ENCODE data around the gene BTBD8. TPM values are rescaled to one million over a fixed set of nuclear protein-coding genes. Genes with fewer than 3 reads are reported as not detected.

Gene BTBD8
- total and polyA plus RNA-seq, 9 of the 15 experiments (the other 6 are each of a cell fraction or from before 2014, with no cell fraction given), result 0.46 to 2.3 (median 1.2) TPM

DNA sequence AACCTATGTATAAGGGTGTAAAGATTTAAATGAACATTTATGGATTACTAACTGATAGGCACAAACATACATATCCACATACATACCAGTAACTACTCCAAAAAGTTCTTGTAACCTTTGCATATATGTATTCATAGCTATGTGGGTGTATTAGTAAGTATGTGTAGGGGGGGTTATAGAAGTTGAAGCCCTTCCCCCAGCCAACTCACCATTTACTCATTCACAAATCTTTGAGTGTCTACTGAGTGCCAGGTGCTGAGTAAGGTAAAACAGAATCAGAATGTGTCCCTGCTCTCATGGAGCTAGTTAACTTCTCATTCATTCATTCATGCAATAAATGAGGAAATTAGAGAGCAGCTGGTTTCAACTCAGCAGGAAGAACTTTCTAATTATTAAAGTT lies 138.9 kb downstream of the BTBD8 start:
- H3K79me2 ChIP-seq (ENCODE audit: control insufficient read depth, insufficient read depth, low read length), result no peaks in the 10 kb centered on the region
- H4K20me1 ChIP-seq (replicated peaks; ENCODE audit: control insufficient read depth, insufficient read depth, low read length), result no peaks in the 10 kb centered on the region
- H3K9me3 ChIP-seq (replicated peaks; ENCODE audit: control insufficient read depth, insufficient read depth, low read depth, low read length), result no peaks in the 10 kb centered on the region
- H3K27me3 ChIP-seq (ENCODE audit: control insufficient read depth in 2 of 2, insufficient read depth in 2 of 2, low read length in 2 of 2), result peaks cover 0 to 5% of the 10 kb centered on the region in 2 experiments; a peak in 1 of 5 replicates
- FAIRE-seq (no peak), ATAC-seq (no peak), DNase-seq (ENCODE audit: extremely low read depth in 1 of 4, low spot score in 3 of 4) (no peak)
- H3K9me1 ChIP-seq (ENCODE audit: control insufficient read depth, insufficient read depth, low read length), result no peaks in the 10 kb centered on the region
- H3K36me3 ChIP-seq (ENCODE audit: control insufficient read depth, insufficient read depth, low read length), result no peaks in the 10 kb centered on the region
- ChIA-PET CTCF (ENCODE audit: low intra/inter-chr PET ratio) (no interaction called here), POLR2A (interaction anchor here (0.9 kb wide), 1 partner anchor 12 kb away, joined by 3 read pairs; no protein-coding TSS in a partner anchor)
- H3K9ac ChIP-seq (ENCODE audit: insufficient read depth in 1 of 2, low read depth in 2 of 2, low read length in 2 of 2), result no peak overlapping the region
- no peak overlapping the region for H3K4me3 ChIP-seq
- H3K4me2 ChIP-seq (ENCODE audit: insufficient read depth, low read length), result no peak overlapping the region
- no peaks in the 10 kb centered on the region for H3K4me1 ChIP-seq (replicated peaks in 1 of 2; ENCODE audit: control insufficient read depth in 2 of 2, insufficient read depth in 2 of 2, low read length in 2 of 2)
- TF ChIP-seq ZSCAN32 (CRISPR knock-in tag; IDR thresholded peaks at IDR 0.05) (no peak), MED1 (CRISPR knock-in tag; IDR thresholded peaks at IDR 0.05; ENCODE audit: borderline replicate concordance) (no peak), ZNF12 (CRISPR knock-in tag; IDR thresholded peaks at IDR 0.05) (no peak), NFYB (IDR thresholded peaks at IDR 0.05; ENCODE audit: extremely low read depth, insufficient read length) (no peak)
- BruUV-seq (replicated peaks), result no TSS peak
- no peak overlapping the region for H3K27ac ChIP-seq (ENCODE audit: extremely low read depth, low read depth, low read length)
- H2AFZ ChIP-seq (ENCODE audit: low read depth, low read length), result no peak overlapping the region
- in situ Hi-C loops (cut with MboI) (no loop called here), intact Hi-C loops (cut with micrococcal nuclease) (no loop called here)

DNA sequence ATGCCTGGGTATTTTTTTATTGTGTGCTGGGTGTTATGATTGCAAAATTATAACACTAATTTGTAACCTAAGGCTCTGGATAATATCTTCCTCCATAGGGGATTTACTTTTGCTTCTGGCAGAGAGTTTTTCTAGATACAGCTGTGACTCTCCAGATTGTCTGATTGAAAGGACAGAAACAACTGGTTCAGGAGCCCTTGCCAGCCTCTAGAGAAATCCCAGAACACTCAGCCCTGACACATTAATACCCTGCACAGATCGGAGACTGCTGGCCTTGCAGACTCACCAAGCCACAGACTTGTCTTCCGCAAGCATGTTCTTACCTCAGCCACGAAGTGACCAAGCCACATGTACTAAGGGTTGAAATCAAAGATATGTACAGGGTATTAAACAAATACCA lies 148.3 kb downstream of the BTBD8 start:
- Histone ChIP-seq H3K9me1 (ENCODE audit: control insufficient read depth, insufficient read depth, low read length) (no peaks in the 10 kb centered on the region), H3K79me2 (ENCODE audit: control insufficient read depth, insufficient read depth, low read length) (no peaks in the 10 kb centered on the region), H3K9ac (ENCODE audit: insufficient read depth in 1 of 2, low read depth in 2 of 2, low read length in 2 of 2) (no peak overlapping the region), H3K4me2 (ENCODE audit: insufficient read depth, low read length) (no peak overlapping the region), H3K27me3 (ENCODE audit: control insufficient read depth in 2 of 2, insufficient read depth in 2 of 2, low read length in 2 of 2) (peaks cover 11 to 14% of the 10 kb centered on the region in 2 experiments), H3K27ac (ENCODE audit: extremely low read depth, low read depth, low read length) (no peak overlapping the region), H2AFZ (ENCODE audit: low read depth, low read length) (no peak overlapping the region), H3K9me3 (replicated peaks; ENCODE audit: control insufficient read depth, insufficient read depth, low read depth, low read length) (no peaks in the 10 kb centered on the region), H4K20me1 (replicated peaks; ENCODE audit: control insufficient read depth, insufficient read depth, low read length) (no peaks in the 10 kb centered on the region), H3K4me1 (replicated peaks in 1 of 2; ENCODE audit: control insufficient read depth in 2 of 2, insufficient read depth in 2 of 2, low read length in 2 of 2) (no peaks in the 10 kb centered on the region), H3K36me3 (ENCODE audit: control insufficient read depth, insufficient read depth, low read length) (no peaks in the 10 kb centered on the region), H3K4me3 (no peak overlapping the region)
- FAIRE-seq (no peak), ATAC-seq (no peak), DNase-seq (ENCODE audit: extremely low read depth in 1 of 4, low spot score in 3 of 4) (no peak)
- intact Hi-C loops (cut with micrococcal nuclease), result no loop called here
- CTCF ChIA-PET (ENCODE audit: low intra/inter-chr PET ratio), result no interaction called here
- WGBS (ENCODE audit: insufficient coverage, low coverage, missing lambda C conversion rate), result 22% methylated on average over 3 of the region's 3 CpGs
- no TSS peak for BruUV-seq (replicated peaks)
- in situ Hi-C loops (cut with MboI), result no loop called here
- POLR2A ChIA-PET, result interaction anchor here (0.6 kb wide), 1 partner anchor 178 kb away, joined by 3 read pairs; no protein-coding TSS in a partner anchor
- TF ChIP-seq ZNF444 (CRISPR knock-in tag; IDR thresholded peaks at IDR 0.05) (no peak), TBP (optimal IDR thresholded peaks at IDR 0.05; ENCODE audit: low read depth, low read length) (no peak), KAT7 (CRISPR knock-in tag; IDR thresholded peaks at IDR 0.05; ENCODE audit: borderline replicate concordance) (no peak), SP1 (CRISPR knock-in tag; IDR thresholded peaks at IDR 0.05) (no peak), SRSF3 (IDR thresholded peaks at IDR 0.05; ENCODE audit: insufficient read depth, low read length) (no peak), TCF3 (CRISPR knock-in tag; IDR thresholded peaks at IDR 0.05) (no peak), RFX5 (IDR thresholded peaks at IDR 0.05; ENCODE audit: low read depth, low read length) (no peak), NCOA1 (IDR thresholded peaks at IDR 0.05; ENCODE audit: low read depth) (no peak), SIRT6 (IDR thresholded peaks at IDR 0.05; ENCODE audit: low read depth, low read length) (no peak), EGR1 (conservative IDR thresholded peaks at IDR 0.05) (no peak), MAFF (IDR thresholded peaks at IDR 0.05; ENCODE audit: low read length) (no peak)
- TF ChIP-seq, protein P1, sequence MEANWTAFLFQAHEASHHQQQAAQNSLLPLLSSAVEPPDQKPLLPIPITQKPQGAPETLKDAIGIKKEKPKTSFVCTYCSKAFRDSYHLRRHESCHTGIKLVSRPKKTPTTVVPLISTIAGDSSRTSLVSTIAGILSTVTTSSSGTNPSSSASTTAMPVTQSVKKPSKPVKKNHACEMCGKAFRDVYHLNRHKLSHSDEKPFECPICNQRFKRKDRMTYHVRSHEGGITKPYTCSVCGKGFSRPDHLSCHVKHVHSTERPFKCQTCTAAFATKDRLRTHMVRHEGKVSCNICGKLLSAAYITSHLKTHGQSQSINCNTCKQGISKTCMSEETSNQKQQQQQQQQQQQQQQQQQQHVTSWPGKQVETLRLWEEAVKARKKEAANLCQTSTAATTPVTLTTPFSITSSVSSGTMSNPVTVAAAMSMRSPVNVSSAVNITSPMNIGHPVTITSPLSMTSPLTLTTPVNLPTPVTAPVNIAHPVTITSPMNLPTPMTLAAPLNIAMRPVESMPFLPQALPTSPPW (CRISPR knock-in tag; IDR thresholded peaks at IDR 0.05), result no peak
- TF ChIP-seq, protein P2, sequence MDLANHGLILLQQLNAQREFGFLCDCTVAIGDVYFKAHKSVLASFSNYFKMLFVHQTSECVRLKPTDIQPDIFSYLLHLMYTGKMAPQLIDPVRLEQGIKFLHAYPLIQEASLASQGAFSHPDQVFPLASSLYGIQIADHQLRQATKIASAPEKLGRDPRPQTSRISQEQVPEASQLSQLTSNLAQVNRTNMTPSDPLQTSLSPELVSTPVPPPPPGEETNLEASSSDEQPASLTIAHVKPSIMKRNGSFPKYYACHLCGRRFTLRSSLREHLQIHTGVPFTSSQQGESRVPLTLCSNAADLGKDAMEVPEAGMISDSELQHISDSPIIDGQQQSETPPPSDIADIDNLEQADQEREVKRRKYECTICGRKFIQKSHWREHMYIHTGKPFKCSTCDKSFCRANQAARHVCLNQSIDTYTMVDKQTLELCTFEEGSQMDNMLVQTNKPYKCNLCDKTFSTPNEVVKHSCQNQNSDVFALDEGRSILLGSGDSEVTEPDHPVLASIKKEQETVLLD (IDR thresholded peaks at IDR 0.05), result no peak

Data from K562 (cell line).